ENCODE results near the gene CSMD2.

The CSMD2 gene

DNA sequence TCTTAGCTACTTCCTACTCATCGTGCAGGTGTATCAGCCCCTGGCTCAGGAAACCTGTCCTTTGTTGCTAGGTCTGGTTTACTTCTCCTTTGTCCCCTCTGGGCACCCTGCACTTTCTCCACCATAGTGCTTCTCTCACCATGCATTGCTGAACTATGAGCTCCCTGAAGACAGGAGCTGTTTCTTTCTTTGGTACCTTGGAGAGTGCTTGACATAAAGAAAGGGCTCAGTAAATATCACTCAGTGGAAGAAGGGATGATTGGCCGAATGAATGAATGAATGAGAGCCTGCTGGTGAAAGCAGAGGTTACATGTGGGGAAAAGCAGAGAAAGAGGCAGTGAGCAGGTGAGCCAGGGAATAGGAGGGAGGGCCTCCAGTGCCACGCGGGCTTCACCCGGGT, 310.9 kb downstream of the CSMD2 start:
- no peak for DNase-seq (ENCODE audit: low read depth in 2 of 2)

- DNase-seq (ENCODE audit: low read depth in 2 of 2): no peak
These were observed 311.6 kb downstream of the CSMD2 start for GRCh38 chr1:33853431-33853830.

DNA sequence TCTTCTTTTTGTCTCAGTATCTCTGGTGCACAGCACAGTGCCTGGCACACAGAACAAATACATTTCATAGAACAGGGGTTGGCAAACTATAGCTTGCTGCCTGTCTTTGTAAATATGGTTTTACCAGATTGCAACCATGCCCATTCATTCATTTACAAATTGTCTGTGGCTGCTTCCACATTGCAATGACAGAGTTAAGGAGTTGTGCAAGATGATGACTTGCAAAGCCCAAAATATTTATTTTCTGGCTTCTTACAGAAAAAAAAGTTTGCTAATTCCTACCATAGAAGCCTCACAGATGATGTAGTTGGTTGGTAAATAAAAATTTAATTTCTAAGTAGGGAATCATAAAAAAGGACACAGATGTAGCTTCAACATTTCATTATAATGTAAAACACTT, 312.3 kb downstream of the CSMD2 start:
- DNase-seq (ENCODE audit: low read depth in 2 of 2): no peak

- DNase-seq (ENCODE audit: low read depth in 2 of 2): no peak
These were observed 314.5 kb downstream of the CSMD2 start for GRCh38 chr1:33850481-33850880.

GRCh38 chr1:33849211-33849610, 315.8 kb downstream of the CSMD2 start:
- DNase-seq (ENCODE audit: low read depth in 2 of 2): no peak

DNA sequence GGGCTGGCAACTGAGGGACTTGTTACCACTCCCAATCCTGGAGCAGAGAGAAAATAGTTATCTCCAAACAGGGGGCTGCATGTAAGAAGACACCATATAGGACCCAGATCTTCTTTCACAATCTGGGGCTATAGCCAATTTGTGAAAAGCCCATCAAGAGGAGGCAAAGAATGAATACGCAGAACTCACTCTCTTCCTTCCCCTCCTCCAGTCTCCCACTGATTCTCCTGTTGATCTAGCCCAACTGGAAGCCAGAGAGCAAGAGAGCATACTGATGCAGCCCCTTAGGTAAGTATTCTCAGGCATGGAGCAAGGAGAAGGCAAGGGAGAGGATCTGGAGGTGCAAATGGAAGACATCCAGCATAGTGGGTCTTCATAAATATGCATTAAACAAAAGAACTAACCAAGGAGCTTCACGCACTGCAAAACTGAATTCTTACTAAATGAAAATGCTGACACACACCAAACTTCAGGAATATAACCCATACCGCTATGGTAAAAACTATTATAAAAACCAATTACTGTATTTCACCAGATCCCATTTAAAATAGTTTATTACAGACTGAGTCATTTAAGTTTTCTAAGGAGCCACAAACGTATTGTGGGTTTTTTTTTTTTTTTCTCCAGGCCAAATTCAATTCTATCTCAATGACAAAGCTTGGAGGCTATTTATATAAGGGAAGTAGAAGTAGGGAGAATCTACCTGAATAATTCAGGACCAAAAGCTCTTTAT, 316.7 kb downstream of the CSMD2 start:
- DNase-seq (ENCODE audit: low read depth in 2 of 2): no peak

- DNase-seq (ENCODE audit: low read depth in 2 of 2): no peak
These were observed 318.2 kb downstream of the CSMD2 start for GRCh38 chr1:33846861-33847260.

- DNase-seq (ENCODE audit: low read depth in 2 of 2): no peak
These were observed 320.9 kb downstream of the CSMD2 start for GRCh38 chr1:33844166-33844565.

- no peak for DNase-seq (ENCODE audit: low read depth in 2 of 2)
These were observed 322.7 kb downstream of the CSMD2 start for GRCh38 chr1:33842348-33842747.

- no peak for DNase-seq (ENCODE audit: low read depth in 2 of 2)
These were observed 323.5 kb downstream of the CSMD2 start for GRCh38 chr1:33841494-33841893.

DNA sequence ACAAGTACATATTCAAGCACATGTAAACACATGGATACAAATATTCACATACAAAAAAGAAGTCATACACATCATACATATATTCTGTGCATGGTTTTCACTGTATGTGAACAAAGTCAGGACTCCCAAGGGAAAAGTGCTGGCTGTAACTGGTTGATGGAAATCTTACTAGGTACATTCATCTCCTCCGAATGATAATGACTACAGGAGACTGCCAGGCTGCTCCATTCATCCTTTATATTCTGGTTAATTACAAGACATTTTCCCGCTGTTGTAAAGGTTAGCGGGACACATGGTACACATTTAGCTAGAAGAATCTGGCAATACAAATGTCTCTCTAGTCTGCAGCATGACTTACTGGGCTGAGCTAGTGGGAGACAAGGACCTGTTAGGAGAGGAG, 327.4 kb downstream of the CSMD2 start:
- no peak for DNase-seq (ENCODE audit: low read depth in 2 of 2)

DNA sequence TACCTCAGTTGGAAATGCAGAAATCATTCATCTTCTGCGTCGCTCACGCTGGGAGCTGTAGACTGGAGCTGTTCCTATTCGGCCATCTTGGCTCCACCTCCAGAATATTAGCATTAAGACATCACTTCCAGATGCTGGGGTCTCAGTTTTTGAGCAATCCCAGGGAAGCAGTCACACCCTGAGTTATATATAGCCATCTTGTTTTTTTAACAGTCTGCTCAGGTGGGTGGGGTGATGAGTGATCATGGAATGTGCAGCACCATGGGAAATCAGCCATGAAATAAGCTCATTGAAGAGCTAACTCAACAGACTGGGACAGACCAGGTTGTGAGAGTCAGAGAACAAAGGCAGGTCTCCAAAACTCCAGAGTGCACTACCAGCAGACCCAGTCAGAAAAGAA, 328.1 kb downstream of the CSMD2 start:
- DNase-seq (ENCODE audit: low read depth in 2 of 2): no peak

- no peak for DNase-seq (ENCODE audit: low read depth in 2 of 2)
These were observed 336.4 kb downstream of the CSMD2 start for GRCh38 chr1:33828654-33829053.

DNA sequence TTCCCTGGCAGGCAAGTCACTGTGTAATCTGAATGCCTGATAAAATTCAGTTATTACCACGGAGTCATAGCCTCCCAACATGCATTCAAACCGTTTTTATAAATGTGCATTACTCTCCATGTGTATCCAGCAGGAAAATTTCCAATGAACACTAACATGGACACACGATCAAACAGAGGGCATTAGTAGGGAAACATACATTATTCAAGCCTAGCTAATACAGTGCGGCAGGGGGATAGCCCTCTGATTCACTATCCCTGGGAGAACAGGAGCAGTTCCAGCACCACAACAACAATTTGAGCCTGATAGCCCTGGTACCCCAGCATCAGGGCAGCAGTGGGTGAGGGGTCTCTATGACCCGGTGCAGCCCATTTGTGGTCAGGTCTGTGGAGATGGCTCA, 337.0 kb downstream of the CSMD2 start:
- DNase-seq (ENCODE audit: low read depth in 2 of 2): no peak

- no peak for DNase-seq (ENCODE audit: low read depth in 2 of 2)
These were observed 338.3 kb downstream of the CSMD2 start for GRCh38 chr1:33826711-33827110.

- DNase-seq (ENCODE audit: low read depth in 2 of 2): no peak
These were observed 338.7 kb downstream of the CSMD2 start for GRCh38 chr1:33826311-33826710.

DNA sequence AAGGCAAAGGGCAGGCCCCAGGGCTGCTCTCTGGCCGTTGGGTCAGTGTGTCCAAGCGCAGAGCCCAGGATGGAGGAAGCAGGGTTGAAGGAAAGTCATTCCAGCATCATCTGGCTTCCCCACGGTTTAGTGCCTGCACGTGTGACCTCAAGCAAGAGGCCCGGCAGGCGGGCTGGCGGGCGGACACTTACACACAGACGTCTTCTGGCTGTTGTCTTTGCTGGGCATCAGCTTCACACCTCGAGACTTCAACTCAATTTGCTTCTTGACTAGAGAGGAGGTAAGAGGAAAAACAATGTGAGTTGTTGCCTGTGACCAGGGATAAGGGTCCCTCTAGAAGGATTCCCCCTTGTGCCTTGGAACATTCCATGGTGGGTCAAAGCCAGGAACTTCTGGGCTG, 339.5 kb downstream of the CSMD2 start:
- no peak for DNase-seq (ENCODE audit: low read depth in 2 of 2)

- DNase-seq (ENCODE audit: low read depth in 2 of 2): no peak
These were observed 340.1 kb downstream of the CSMD2 start for GRCh38 chr1:33824971-33825370.

DNA sequence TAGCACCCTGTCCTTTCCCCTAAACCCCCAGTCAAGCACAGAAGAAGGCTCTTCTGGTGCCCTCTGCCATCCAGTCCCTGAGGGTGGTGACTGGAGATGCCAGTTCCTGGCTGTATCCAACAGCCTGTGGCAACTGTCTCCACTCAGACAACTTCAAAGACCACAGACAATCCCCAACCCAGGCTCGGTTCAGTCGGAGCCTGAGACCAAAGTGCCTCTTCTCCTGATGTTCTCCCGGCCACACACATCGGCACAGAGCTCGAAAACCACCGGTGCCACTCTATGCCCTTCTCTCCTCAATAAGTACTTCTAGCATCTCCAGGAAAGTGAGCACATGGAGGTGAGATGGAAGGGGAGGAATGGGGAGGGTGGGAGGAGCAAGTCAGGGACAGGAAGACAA, 340.7 kb downstream of the CSMD2 start:
- no peak for DNase-seq (ENCODE audit: low read depth in 2 of 2)

DNA sequence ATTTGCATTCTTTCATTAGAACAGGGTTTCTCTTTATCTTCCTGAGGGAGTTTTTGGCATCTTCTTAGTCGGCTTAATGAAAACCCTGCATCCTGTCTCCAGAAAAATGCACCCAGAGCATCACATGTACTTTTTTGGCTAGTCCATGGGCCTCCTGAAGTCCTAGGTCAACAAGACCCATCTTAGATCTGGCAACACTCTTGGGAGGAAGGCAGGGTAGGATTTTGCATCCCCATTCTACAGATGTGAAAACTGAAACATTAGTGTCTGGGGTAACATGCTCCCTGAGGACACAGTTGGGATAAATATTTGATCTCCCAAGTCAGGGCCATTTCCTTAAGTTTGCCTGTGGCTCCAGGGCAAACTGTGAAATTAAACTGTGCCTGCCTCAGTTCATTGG, 341.2 kb downstream of the CSMD2 start:
- no peak for DNase-seq (ENCODE audit: low read depth in 2 of 2)

DNA sequence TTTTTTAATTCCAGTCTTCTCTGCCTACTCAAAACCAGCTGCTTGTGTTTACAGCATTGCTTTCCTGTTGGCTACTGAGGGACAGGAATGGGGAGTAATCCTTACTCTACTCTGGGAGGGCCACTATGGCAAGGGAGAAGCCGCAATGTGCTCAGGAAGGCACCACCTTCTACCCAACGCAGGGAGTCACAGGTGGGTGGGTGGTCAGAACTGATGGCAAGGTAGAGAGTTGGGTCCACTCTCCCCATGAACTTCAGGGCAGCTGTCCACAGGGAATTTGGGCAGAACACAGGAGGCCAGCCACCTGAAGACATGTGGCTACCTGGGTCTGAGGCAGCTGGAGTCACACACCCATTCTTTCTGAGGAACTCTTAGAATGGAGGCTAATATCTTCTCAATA, 341.6 kb downstream of the CSMD2 start:
- DNase-seq (ENCODE audit: low read depth in 2 of 2): no peak

GRCh38 chr1:33822396-33822795, 342.6 kb downstream of the CSMD2 start:
- DNase-seq (ENCODE audit: low read depth in 2 of 2): no peak

DNA sequence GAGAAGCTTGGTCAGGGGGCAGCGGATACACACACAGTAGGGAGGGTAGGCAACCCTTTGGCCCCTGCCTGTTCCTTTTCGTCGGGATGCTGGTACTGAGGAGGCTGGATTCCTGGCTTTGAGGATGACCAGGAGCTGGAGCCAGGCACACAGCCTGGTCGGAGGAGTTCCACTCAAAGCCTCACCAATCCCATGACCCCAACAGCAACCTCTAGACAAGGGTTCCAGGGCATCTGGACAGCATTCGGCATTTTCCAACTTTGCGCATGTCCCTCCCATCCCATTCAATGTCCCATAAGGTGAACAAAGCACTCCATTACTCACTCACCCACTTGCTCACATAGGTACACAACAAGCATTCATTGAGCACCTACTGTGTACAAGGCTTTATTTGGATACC, 343.7 kb downstream of the CSMD2 start:
- DNase-seq (ENCODE audit: low read depth in 2 of 2): no peak

DNA sequence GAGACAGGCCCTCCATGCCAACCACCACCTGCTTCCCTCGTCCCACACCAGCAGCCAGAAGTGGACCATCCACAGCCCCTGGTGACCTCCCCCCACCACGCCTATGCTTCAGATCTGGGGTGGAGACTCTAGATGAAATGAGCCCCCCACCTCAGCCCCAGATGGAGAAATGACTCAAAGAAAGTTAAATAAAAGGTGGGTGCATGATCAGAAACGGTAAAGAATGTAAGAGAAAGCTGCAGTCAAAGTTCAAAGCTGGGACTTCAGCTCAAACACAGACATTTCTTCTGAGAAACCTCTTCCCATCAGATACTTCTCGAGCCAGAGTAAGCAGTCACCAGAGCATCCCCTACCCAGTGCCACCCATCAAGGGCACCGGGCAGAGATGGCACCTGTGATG, 344.2 kb downstream of the CSMD2 start:
- no peak for DNase-seq (ENCODE audit: low read depth in 2 of 2)
